NT2/D1 (cell line): ENCODE data around the gene CEP72.

Source experiments
- YY1 ChIP-seq: IDR thresholded peaks from 2 replicates; pipeline ENCODE4 v1.6.1; 2011; ENCODE audit not compliant: insufficient read length, insufficient read depth
- ZNF274 ChIP-seq: IDR thresholded peaks from 2 replicates; pipeline ENCODE4 v1.6.1; 2011; ENCODE audit warnings: mild to moderate bottlenecking, low read depth, low read length

GRCh38 chr5:634191-634590 lies 22.1 kb downstream of the CEP72 start:
- TF ChIP-seq YY1 (no peak), ZNF274 (no peak)
